Panc1 (cell line): ENCODE results near the gene SCN8A.

ENCODE experiments used
- CTCF ChIP-seq: fragments of 450-650 bp; IDR thresholded peaks from 2 replicates; pipeline ENCODE4 v1.5.1; 2017; ENCODE audit warnings: mild to moderate bottlenecking
- POLR2AphosphoS5 ChIP-seq: IDR thresholded peaks from 2 replicates; pipeline ENCODE4 v1.6.1; 2012; ENCODE audit warnings: mild to moderate bottlenecking, low read depth, low read length, moderate library complexity
- REST ChIP-seq, 2 experiments: IDR thresholded peaks; 2 replicates each; pipeline ENCODE4 v1.6.1; 2011 to 2012; ENCODE audit warnings: low read depth in 2 of 2, control low read depth in 1 of 2, low read length in 1 of 2, mild to moderate bottlenecking in 1 of 2, moderate library complexity in 1 of 2; ENCODE audit not compliant: insufficient read depth in 1 of 2
- SIN3A ChIP-seq: IDR thresholded peaks from 2 replicates; pipeline ENCODE4 v1.6.1; 2012; ENCODE audit warnings: low read depth, mild to moderate bottlenecking, low read length, moderate library complexity, borderline replicate concordance; ENCODE audit not compliant: insufficient read depth
- TCF7L2 ChIP-seq: IDR thresholded peaks from 2 replicates; pipeline ENCODE4 v1.6.1; 2011; ENCODE audit warnings: mild to moderate bottlenecking, low read depth, low read length, inconsistent platforms

GRCh38 chr12:51753980-51754675 lies 163.1 kb downstream of the SCN8A start:
- no peak for TF ChIP-seq CTCF
- TF ChIP-seq POLR2AphosphoS5, result no peak
- TF ChIP-seq SIN3A, result no peak
- TF ChIP-seq REST (IDR thresholded peaks at IDR 0.05; ENCODE audit: insufficient read depth in 1 of 2, low read depth in 2 of 2, low read length in 1 of 2), result no peak
- no peak for TF ChIP-seq TCF7L2
